GM21390 (cell line): ENCODE data around the gene CLEC4M.

Source experiments
- ATAC-seq: cut with Tn5 transposase; IDR thresholded peaks from one replicate; pipeline ENCODE4 v1.9.1; 2021; ENCODE audit not compliant: unreplicated experiment

CLEC4M gene

GRCh38 chr19:7762719-7763293 lies at the start of gene CLEC4M:
CLEC4M (plus strand) TSS chr19:7763243; CDS start chr19:7763267, 24 bp downstream.
- no peak for ATAC-seq

GRCh38 chr19:7715671-7716070 lies 47.4 kb upstream of the CLEC4M start:
- ATAC-seq: no peak

- ATAC-seq: no peak
Measured at GRCh38 chr19:7716762-7717161, 46.3 kb upstream of the CLEC4M start.

- no peak for ATAC-seq
Measured at GRCh38 chr19:7718668-7719067, 44.4 kb upstream of the CLEC4M start.

GRCh38 chr19:7720351-7720750 lies 42.7 kb upstream of the CLEC4M start:
- ATAC-seq: no peak

- ATAC-seq: no peak
Measured at GRCh38 chr19:7722231-7722651, 40.8 kb upstream of the CLEC4M start.

- ATAC-seq: no peak
Measured at GRCh38 chr19:7725791-7726190, 37.3 kb upstream of the CLEC4M start.

- no peak for ATAC-seq
Measured at GRCh38 chr19:7729211-7729610, 33.8 kb upstream of the CLEC4M start.

- no peak for ATAC-seq
Measured at GRCh38 chr19:7729831-7730285, 33.2 kb upstream of the CLEC4M start.

GRCh38 chr19:7730286-7731217 lies 32.5 kb upstream of the CLEC4M start:
- no peak for ATAC-seq

- no peak for ATAC-seq
Measured at GRCh38 chr19:7731218-7731595, 31.8 kb upstream of the CLEC4M start.

GRCh38 chr19:7731615-7732014 lies 31.4 kb upstream of the CLEC4M start:
- ATAC-seq: no peak

GRCh38 chr19:7732045-7732444 lies 31.0 kb upstream of the CLEC4M start, which contains the start of gene CLEC4G:
CLEC4G (minus strand) TSS chr19:7732110; CDS start chr19:7732102, 8 bp downstream.
- no peak for ATAC-seq

GRCh38 chr19:7733376-7733775 lies 29.7 kb upstream of the CLEC4M start:
- ATAC-seq: no peak

GRCh38 chr19:7734220-7735203 lies 28.5 kb upstream of the CLEC4M start:
- ATAC-seq: no peak

GRCh38 chr19:7736148-7736547 lies 26.9 kb upstream of the CLEC4M start:
- no peak for ATAC-seq

- no peak for ATAC-seq
Measured at GRCh38 chr19:7737215-7737614, 25.8 kb upstream of the CLEC4M start.

- no peak for ATAC-seq
Measured at GRCh38 chr19:7738023-7738422, 25.0 kb upstream of the CLEC4M start.

GRCh38 chr19:7739211-7739755 lies 23.8 kb upstream of the CLEC4M start:
- no peak for ATAC-seq

- no peak for ATAC-seq
Measured at GRCh38 chr19:7739801-7740681, 23.0 kb upstream of the CLEC4M start.
